Measurements from ENCODE around the gene RELT. TPM values are rescaled to one million over a fixed set of nuclear protein-coding genes. Genes with fewer than 3 reads are reported as not detected.

RELT gene
- total and polyA plus RNA-seq, 2 of the 13 experiments (the other 11 are each of a cell fraction or from before 2014, with no cell fraction given): 2.5 to 4.7 TPM

DNA sequence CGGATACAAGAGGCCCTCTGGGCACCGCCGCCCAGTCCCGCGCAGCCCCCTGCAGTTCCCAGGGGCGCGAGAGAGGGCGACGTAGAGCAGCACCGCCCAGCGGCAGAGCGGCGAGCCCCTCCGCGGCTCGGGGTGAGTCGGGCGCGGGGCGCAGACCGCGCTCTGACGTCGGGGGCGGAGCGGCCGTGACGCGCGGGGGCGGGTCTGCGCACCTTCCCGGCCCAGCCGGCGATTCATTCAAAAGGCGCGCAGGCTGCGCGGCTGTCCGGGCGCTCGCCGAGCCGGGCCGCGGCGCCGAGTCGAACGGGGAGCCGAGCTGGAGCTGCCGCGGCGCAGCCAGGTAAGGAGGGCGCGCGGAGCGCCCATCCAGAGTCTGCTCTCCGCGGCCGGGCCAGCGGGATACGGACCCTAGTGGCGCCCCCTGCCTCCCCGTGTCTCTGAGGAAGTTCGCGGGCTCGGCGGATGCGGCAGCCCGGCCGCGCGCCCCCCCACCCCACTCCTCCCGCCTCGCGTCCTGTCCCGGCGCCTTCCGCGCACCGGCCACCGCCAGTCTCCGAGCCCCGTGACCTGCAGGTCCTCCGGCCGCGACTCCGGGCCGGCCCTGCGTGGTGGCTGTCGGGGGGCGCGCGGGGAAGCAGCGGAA is at the start of gene RELT (continued):
- TF ChIP-seq GLI4 (CRISPR knock-in tag; IDR thresholded peaks at IDR 0.05; ENCODE audit: borderline replicate concordance) (peak; percentile 65; the same call in 1 of the 2 replicates), TAF1 (CRISPR knock-in tag; IDR thresholded peaks at IDR 0.05) (peak; percentile 59), POLR2G (IDR thresholded peaks at IDR 0.05; ENCODE audit: low read depth, low read length) (peak; percentile 92), CHCHD3 (CRISPR knock-in tag; IDR thresholded peaks at IDR 0.05) (no peak), TMF1 (CRISPR knock-in tag; IDR thresholded peaks at IDR 0.05; ENCODE audit: low read depth) (no peak), KDM5A (IDR thresholded peaks at IDR 0.05; ENCODE audit: borderline replicate concordance, low read length) (peak; percentile 31; the same call in 1 of the 2 replicates), ERF (CRISPR knock-in tag; IDR thresholded peaks at IDR 0.05) (peak; percentile 68; the same call in 1 of the 2 replicates), ZMAT3 (CRISPR knock-in tag; conservative IDR thresholded peaks at IDR 0.05) (no peak), ZNF790 (CRISPR knock-in tag; IDR thresholded peaks at IDR 0.05; ENCODE audit: borderline replicate concordance) (peak; percentile 64; the same call in 1 of the 2 replicates), TP53 (CRISPR knock-in tag; conservative IDR thresholded peaks at IDR 0.05) (no peak), HNRNPH1 (optimal IDR thresholded peaks at IDR 0.05; ENCODE audit: low read depth, low read length) (no peak), ZNF546 (CRISPR knock-in tag; conservative IDR thresholded peaks at IDR 0.05) (0 out of 2 replicates have a peak, but pooled peaks have one; percentile 70), ZFY (CRISPR knock-in tag; IDR thresholded peaks at IDR 0.05) (peak; percentile 82; the same call in 1 of the 2 replicates), SP140L (CRISPR knock-in tag; IDR thresholded peaks at IDR 0.05; ENCODE audit: borderline replicate concordance) (no peak), DPF2 (CRISPR knock-in tag; IDR thresholded peaks at IDR 0.05; ENCODE audit: borderline replicate concordance, low read depth) (no peak), POLR2AphosphoS5 (IDR thresholded peaks at IDR 0.05; ENCODE audit: low read depth, low read length) (peak; percentile 55), RXRA (CRISPR knock-in tag; IDR thresholded peaks at IDR 0.05) (peak; percentile 62)
- TF ChIP-seq, protein P1, sequence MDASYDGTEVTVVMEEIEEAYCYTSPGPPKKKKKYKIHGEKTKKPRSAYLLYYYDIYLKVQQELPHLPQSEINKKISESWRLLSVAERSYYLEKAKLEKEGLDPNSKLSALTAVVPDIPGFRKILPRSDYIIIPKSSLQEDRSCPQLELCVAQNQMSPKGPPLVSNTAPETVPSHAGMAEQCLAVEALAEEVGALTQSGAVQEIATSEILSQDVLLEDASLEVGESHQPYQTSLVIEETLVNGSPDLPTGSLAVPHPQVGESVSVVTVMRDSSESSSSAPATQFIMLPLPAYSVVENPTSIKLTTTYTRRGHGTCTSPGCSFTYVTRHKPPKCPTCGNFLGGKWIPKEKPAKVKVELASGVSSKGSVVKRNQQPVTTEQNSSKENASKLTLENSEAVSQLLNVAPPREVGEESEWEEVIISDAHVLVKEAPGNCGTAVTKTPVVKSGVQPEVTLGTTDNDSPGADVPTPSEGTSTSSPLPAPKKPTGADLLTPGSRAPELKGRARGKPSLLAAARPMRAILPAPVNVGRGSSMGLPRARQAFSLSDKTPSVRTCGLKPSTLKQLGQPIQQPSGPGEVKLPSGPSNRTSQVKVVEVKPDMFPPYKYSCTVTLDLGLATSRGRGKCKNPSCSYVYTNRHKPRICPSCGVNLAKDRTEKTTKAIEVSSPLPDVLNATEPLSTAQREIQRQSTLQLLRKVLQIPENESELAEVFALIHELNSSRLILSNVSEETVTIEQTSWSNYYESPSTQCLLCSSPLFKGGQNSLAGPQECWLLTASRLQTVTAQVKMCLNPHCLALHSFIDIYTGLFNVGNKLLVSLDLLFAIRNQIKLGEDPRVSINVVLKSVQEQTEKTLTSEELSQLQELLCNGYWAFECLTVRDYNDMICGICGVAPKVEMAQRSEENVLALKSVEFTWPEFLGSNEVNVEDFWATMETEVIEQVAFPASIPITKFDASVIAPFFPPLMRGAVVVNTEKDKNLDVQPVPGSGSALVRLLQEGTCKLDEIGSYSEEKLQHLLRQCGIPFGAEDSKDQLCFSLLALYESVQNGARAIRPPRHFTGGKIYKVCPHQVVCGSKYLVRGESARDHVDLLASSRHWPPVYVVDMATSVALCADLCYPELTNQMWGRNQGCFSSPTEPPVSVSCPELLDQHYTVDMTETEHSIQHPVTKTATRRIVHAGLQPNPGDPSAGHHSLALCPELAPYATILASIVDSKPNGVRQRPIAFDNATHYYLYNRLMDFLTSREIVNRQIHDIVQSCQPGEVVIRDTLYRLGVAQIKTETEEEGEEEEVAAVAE (CRISPR knock-in tag; IDR thresholded peaks at IDR 0.05; ENCODE audit: borderline replicate concordance): 0 out of 2 replicates have a peak, but pooled peaks have one; percentile 42
- TF ChIP-seq, protein P2, sequence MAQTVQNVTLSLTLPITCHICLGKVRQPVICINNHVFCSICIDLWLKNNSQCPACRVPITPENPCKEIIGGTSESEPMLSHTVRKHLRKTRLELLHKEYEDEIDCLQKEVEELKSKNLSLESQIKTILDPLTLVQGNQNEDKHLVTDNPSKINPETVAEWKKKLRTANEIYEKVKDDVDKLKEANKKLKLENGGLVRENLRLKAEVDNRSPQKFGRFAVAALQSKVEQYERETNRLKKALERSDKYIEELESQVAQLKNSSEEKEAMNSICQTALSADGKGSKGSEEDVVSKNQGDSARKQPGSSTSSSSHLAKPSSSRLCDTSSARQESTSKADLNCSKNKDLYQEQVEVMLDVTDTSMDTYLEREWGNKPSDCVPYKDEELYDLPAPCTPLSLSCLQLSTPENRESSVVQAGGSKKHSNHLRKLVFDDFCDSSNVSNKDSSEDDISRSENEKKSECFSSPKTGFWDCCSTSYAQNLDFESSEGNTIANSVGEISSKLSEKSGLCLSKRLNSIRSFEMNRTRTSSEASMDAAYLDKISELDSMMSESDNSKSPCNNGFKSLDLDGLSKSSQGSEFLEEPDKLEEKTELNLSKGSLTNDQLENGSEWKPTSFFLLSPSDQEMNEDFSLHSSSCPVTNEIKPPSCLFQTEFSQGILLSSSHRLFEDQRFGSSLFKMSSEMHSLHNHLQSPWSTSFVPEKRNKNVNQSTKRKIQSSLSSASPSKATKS (CRISPR knock-in tag; IDR thresholded peaks at IDR 0.05): no peak
- TF ChIP-seq, protein P3, sequence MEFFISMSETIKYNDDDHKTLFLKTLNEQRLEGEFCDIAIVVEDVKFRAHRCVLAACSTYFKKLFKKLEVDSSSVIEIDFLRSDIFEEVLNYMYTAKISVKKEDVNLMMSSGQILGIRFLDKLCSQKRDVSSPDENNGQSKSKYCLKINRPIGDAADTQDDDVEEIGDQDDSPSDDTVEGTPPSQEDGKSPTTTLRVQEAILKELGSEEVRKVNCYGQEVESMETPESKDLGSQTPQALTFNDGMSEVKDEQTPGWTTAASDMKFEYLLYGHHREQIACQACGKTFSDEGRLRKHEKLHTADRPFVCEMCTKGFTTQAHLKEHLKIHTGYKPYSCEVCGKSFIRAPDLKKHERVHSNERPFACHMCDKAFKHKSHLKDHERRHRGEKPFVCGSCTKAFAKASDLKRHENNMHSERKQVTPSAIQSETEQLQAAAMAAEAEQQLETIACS (CRISPR knock-in tag; IDR thresholded peaks at IDR 0.05): peak; percentile 39; the same call in 1 of the 2 replicates
- TF ChIP-seq, protein P4, sequence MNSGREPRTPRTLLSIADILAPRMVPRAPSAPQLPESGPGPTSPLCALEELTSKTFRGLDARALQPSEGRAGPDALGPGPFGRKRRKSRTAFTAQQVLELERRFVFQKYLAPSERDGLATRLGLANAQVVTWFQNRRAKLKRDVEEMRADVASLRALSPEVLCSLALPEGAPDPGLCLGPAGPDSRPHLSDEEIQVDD (CRISPR knock-in tag; IDR thresholded peaks at IDR 0.05; ENCODE audit: borderline replicate concordance): no peak
- TF ChIP-seq, protein P5, sequence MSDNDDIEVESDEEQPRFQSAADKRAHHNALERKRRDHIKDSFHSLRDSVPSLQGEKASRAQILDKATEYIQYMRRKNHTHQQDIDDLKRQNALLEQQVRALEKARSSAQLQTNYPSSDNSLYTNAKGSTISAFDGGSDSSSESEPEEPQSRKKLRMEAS (IDR thresholded peaks at IDR 0.05): peak; percentile 50
